Loucy (cell line): Measurements from ENCODE around the gene JAM3.

Source experiments
- EZH2phosphoT487 ChIP-seq: fragments of 200-600 bp; IDR thresholded peaks from 2 replicates; pipeline ENCODE4 v1.6.1; 2018; ENCODE audit warnings: antibody characterized with exemption, mild to moderate bottlenecking, moderate library complexity, borderline replicate concordance
- TF ChIP-seq, protein P1 (sequence below): fragments of 200-600 bp; sonication (generic); conservative IDR thresholded peaks from 2 replicates; pipeline ENCODE4 v1.5.1; 2014; ENCODE audit warnings: mild to moderate bottlenecking, antibody characterized with exemption, low read length

DNA sequence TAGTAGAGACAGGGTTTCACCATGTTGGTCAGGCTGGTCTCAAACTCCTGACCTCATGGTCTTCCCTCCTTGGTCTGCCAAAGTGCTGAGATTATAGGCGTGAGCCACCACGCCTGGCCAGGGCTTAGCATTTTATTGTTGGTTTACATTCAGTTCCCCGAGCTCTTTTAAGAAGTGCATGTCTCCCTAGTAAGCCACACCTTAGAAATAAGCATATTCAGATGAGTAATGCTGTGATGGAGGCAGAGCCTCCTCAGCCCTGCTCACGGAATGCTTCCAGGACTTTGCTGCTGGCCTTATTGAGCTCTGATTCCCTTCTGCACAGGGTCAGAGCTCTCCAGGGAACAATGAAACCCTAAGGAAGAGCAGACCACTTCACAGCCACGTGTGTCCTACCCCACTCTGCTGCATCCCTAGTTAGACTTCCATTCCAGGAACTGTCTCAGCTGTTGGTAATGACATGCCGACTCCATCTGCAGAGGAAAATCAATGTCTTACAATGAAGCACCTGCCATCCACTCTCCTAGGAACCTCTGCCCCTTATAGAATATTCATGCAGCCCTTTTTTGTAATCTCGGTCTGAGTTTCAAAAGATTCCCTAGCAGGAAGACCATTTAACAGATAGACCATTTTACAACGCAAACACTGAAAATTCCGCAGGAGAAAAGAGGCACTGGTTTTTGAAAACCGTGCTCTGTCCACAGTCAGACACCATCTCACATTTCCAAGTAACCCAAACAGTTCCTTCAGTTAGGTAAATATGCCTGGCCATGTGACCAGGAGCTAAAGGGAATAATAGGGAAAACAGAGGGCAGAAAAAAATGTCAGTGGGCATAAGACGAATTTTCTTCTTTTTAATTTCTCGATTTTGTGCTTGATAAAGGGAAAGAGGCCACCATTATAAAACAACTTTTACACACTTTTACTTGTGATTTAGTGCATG is 1.7 kb upstream of the JAM3 start:
- TF ChIP-seq, protein P1, sequence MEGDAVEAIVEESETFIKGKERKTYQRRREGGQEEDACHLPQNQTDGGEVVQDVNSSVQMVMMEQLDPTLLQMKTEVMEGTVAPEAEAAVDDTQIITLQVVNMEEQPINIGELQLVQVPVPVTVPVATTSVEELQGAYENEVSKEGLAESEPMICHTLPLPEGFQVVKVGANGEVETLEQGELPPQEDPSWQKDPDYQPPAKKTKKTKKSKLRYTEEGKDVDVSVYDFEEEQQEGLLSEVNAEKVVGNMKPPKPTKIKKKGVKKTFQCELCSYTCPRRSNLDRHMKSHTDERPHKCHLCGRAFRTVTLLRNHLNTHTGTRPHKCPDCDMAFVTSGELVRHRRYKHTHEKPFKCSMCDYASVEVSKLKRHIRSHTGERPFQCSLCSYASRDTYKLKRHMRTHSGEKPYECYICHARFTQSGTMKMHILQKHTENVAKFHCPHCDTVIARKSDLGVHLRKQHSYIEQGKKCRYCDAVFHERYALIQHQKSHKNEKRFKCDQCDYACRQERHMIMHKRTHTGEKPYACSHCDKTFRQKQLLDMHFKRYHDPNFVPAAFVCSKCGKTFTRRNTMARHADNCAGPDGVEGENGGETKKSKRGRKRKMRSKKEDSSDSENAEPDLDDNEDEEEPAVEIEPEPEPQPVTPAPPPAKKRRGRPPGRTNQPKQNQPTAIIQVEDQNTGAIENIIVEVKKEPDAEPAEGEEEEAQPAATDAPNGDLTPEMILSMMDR, result no peak
- TF ChIP-seq EZH2phosphoT487, result no peak
